ENCODE data around the gene ABRACL. TPM values are rescaled to one million over a fixed set of nuclear protein-coding genes. Genes with fewer than 3 reads are reported as not detected.

The ABRACL gene
- total and polyA plus RNA-seq, 2 of the 8 experiments (the other 6 are each of a cell fraction or from before 2014, with no cell fraction given), result 103 to 167 TPM

- H2BK20ac ChIP-seq (ENCODE audit: low read length), result no peak overlapping the region
- no peak overlapping the region for H2BK5ac ChIP-seq (ENCODE audit: low read depth, low read length)
- H3K23me2 ChIP-seq (ENCODE audit: low read depth, low read length), result no peaks in the 10 kb centered on the region
- H3K4me2 ChIP-seq (ENCODE audit: insufficient read depth in 1 of 2, low read depth in 2 of 2, low read length in 2 of 2), result no peak overlapping the region
- no peak for FAIRE-seq
- DNase-seq (ENCODE audit: low read depth in 1 of 2, low spot score in 2 of 2), result no peak
- no peak overlapping the region for H4K91ac ChIP-seq (replicated peaks; ENCODE audit: insufficient read length, low read length)
- no peak overlapping the region for H2BK15ac ChIP-seq (ENCODE audit: low read length)
- no peaks in the 10 kb centered on the region for H4K20me1 ChIP-seq (replicated peaks in 1 of 2; ENCODE audit: control insufficient read depth in 1 of 2, insufficient read depth in 2 of 2, low read length in 2 of 2)
- no peak overlapping the region for H2BK120ac ChIP-seq (replicated peaks; ENCODE audit: low read depth, low read length)
- no peaks in the 10 kb centered on the region; a peak in 1 of 7 replicates for H3K27me3 ChIP-seq (replicated peaks in 1 of 4; ENCODE audit: control insufficient read depth in 3 of 4, extremely low read depth in 1 of 4, insufficient read depth in 3 of 4, low read length in 3 of 4)
- H3K4ac ChIP-seq (replicated peaks; ENCODE audit: insufficient read length, low read depth, low read length), result no peak overlapping the region
- no peak overlapping the region for H4K8ac ChIP-seq (ENCODE audit: extremely low read depth, insufficient read depth, low read length)
- no peak overlapping the region for H3K56ac ChIP-seq (replicated peaks; ENCODE audit: insufficient read length, low read depth, low read length)
- no peaks in the 10 kb centered on the region for H3K79me2 ChIP-seq (ENCODE audit: control insufficient read depth in 1 of 2, insufficient read depth in 2 of 2, low read length in 2 of 2)
- no peak overlapping the region for H3K23ac ChIP-seq (ENCODE audit: insufficient read length)
- no peak overlapping the region for H2AK5ac ChIP-seq (ENCODE audit: low read depth, low read length)
- CTCF ChIA-PET (ENCODE audit: partially characterized antibody), result interaction anchor here (0.6 kb wide), 1 partner anchor 402 kb away, joined by 3 read pairs; no protein-coding TSS in a partner anchor
- no peaks in the 10 kb centered on the region for H3K4me1 ChIP-seq (replicated peaks in 1 of 4; ENCODE audit: control insufficient read depth in 3 of 4, insufficient read depth in 4 of 4, low read length in 3 of 4)
- H3K18ac ChIP-seq (ENCODE audit: extremely low read depth, low read length), result no peak overlapping the region
- no peak overlapping the region for H2BK12ac ChIP-seq (ENCODE audit: low read depth, low read length)
- no peak overlapping the region for H2AFZ ChIP-seq (ENCODE audit: low read length)
- no peak overlapping the region for H4K5ac ChIP-seq (ENCODE audit: insufficient read length, low read depth, low read length)
- POLR2A ChIA-PET (ENCODE audit: partially characterized antibody), result no interaction called here
- H3K9ac ChIP-seq (replicated peaks in 1 of 4; ENCODE audit: extremely low read depth in 1 of 4, low read depth in 3 of 4, low read length in 3 of 4), result no peak overlapping the region
- no peaks in the 10 kb centered on the region for H3K9me3 ChIP-seq (ENCODE audit: insufficient read depth in 2 of 2, low read depth in 1 of 2, low read length in 1 of 2)
- no peak overlapping the region for H3K4me3 ChIP-seq (ENCODE audit: extremely low read depth in 1 of 4, insufficient read depth in 2 of 4, low read depth in 3 of 4, low read length in 4 of 4)
- H3K27ac ChIP-seq (ENCODE audit: low read depth, low read length), result no peak overlapping the region
- H3K79me1 ChIP-seq (ENCODE audit: low read depth, low read length), result no peaks in the 10 kb centered on the region; the same call in 1 of the 2 replicates
- no peak overlapping the region for H3K14ac ChIP-seq (ENCODE audit: insufficient read length)
- H3K36me3 ChIP-seq (ENCODE audit: control insufficient read depth in 2 of 4, insufficient read depth in 4 of 4, low read length in 3 of 4), result no peaks in the 10 kb centered on the region
- no peak for TF ChIP-seq TAF7 (optimal IDR thresholded peaks at IDR 0.05; ENCODE audit: borderline replicate concordance, low read depth, low read length)
- no peak for TF ChIP-seq BCL11A (IDR thresholded peaks at IDR 0.05; ENCODE audit: low read depth in 2 of 2, low read length in 2 of 2)
- no peak for TF ChIP-seq BRCA1 (IDR thresholded peaks at IDR 0.05; ENCODE audit: low read depth, low read length)
- no peak for TF ChIP-seq RNF2 (IDR thresholded peaks at IDR 0.05; ENCODE audit: borderline replicate concordance, low read depth, low read length, missing control alignments, poor library complexity, severe bottlenecking)
- TF ChIP-seq CHD1 (IDR thresholded peaks at IDR 0.05; ENCODE audit: low read depth, low read length), result no peak
- no peak for TF ChIP-seq CTCF (IDR thresholded peaks at IDR 0.05; ENCODE audit: control extremely low read depth in 1 of 3, insufficient read depth in 1 of 3, low read depth in 1 of 3, low read length in 3 of 3)
- TF ChIP-seq ASH2L (IDR thresholded peaks at IDR 0.05; ENCODE audit: low read length), result no peak
- no peak for TF ChIP-seq KDM5A (IDR thresholded peaks at IDR 0.05; ENCODE audit: low read length)
- no peak for TF ChIP-seq TAF1 (IDR thresholded peaks at IDR 0.05; ENCODE audit: low read depth, low read length)
- TF ChIP-seq PHF8 (conservative IDR thresholded peaks at IDR 0.05; ENCODE audit: low read depth, low read length), result no peak
- no peak for TF ChIP-seq JUN (IDR thresholded peaks at IDR 0.05; ENCODE audit: low read depth, low read length)
- TF ChIP-seq MAFK (IDR thresholded peaks at IDR 0.05; ENCODE audit: low read depth, low read length), result no peak
- no peak for TF ChIP-seq YY1 (IDR thresholded peaks at IDR 0.05; ENCODE audit: low read depth, low read length)
These were observed 24.8 kb upstream of the ABRACL start for GRCh38 chr6:139003751-139004150.
